Measurements from ENCODE around the gene PITPNM3. TPM values are rescaled to one million over a fixed set of nuclear protein-coding genes. Genes with fewer than 3 reads are reported as not detected.
A peak's percentile ranks its signal among the peaks of the same experiment; 100 is the strongest.

The PITPNM3 gene
- total RNA-seq, 2 experiments from 2014 or later = 0.87 to 0.92 TPM

DNA sequence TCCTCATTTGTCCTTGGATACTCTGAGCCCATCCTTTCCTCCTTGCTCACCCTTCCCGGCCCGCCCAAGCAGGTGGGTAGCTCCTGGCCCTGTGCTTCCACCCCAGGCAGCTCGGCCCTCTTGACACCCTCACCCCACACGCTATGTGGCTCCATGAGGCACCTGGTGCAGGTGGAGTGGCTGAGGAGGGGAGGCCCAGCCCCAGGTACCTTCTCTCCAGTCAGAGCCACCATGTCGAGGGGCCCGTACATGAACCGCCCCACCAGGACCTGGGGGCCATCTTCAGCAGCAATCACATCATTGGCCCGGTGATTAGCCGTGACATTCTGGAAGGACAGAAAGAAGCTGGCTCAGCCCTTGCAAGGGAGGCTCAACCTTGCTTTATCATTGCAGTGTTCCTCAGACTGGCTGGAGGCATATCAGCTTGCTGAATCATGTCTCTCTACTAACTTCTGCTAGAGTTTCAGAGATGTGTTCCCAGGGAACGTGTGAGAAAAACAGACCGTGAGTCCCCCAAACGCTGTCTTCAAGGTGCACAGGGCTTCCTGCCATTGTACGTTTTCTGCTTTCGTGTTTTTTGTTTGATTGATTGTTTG is 91.8 kb downstream of the PITPNM3 start:
- DNase-seq = no peak
- intact Hi-C loops (cut with micrococcal nuclease) = no loop called here
- ChIA-PET POLR2A (no interaction called here), CTCF (interaction anchor here (1.1 kb wide), 1 partner anchor 9 kb away, joined by 3 read pairs; no protein-coding TSS in a partner anchor)
- Mint-ChIP-seq H3K4me1 (ENCODE audit: low read depth) (peaks cover 15% of the 10 kb centered on the region), H3K27ac (no peak overlapping the region), H3K9me3 (no peaks in the 10 kb centered on the region), H3K36me3 (ENCODE audit: low read depth) (no peaks in the 10 kb centered on the region), H3K4me3 (no peak overlapping the region), H3K27me3 (no peaks in the 10 kb centered on the region)
- TF ChIP-seq, protein P1, sequence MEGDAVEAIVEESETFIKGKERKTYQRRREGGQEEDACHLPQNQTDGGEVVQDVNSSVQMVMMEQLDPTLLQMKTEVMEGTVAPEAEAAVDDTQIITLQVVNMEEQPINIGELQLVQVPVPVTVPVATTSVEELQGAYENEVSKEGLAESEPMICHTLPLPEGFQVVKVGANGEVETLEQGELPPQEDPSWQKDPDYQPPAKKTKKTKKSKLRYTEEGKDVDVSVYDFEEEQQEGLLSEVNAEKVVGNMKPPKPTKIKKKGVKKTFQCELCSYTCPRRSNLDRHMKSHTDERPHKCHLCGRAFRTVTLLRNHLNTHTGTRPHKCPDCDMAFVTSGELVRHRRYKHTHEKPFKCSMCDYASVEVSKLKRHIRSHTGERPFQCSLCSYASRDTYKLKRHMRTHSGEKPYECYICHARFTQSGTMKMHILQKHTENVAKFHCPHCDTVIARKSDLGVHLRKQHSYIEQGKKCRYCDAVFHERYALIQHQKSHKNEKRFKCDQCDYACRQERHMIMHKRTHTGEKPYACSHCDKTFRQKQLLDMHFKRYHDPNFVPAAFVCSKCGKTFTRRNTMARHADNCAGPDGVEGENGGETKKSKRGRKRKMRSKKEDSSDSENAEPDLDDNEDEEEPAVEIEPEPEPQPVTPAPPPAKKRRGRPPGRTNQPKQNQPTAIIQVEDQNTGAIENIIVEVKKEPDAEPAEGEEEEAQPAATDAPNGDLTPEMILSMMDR (IDR thresholded peaks at IDR 0.05) = no peak
- ATAC-seq = no peak

DNA sequence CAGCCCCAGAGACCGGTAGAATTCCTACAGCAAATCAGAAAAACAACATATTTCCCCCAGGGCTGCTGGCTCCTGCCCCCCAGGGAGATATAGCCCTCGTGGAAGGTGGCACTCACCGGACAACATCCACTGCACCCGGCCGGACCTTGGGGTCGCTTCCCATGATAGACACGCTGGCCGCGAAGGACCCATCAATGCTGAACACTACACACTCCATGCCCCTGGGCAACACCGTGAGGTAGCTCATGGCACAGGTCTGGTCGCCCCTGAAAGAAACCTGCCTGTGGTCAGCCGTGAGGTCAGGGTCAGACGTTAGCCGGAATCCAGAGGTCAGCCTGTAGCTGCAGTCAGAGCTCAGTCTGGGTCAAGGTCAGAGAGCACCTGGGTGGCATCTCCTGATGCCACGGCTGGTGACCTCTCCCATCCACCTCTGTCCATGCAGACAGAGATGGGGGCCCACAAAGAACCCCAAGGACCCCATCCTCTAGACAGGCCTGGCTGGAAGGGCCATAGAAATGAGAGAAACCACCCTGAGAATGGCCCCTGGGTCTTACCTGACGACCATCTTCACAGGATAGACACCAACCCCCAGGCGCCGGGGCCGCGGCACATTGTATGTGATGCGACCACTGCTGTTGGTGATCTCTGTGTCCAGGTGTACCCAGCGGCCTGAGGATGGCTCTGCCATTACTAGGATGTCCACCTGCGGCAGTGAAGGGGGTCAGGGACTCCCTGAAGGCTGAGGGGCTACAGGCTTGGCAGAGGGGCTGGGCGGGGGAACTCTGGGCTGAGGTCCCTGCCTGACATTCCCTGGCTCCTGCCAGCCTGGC is 92.5 kb downstream of the PITPNM3 start:
- POLR2A ChIA-PET = interaction anchor here (1.3 kb wide), 1 partner anchor 19 kb away, joined by 3 read pairs; the partner anchor contains the start of gene PIMREG

DNA sequence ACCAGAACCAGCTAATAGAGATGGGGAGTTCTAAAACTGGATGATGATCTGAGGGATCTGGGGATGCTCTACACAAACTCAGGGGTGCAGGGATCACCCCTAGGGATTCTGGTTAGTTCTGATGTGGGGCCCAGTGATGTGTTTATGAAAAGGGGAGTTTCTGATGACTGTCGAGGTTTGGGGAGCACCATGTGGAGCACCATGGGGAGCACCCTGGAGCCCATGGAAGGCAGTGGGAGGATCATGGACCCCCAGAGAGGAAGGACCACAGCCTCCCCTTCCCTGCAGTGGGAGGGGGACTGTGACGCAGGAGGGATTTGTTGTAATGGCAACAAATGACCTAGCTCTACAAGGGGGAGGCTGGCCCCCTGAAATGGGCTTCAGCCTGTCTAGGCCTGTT is 93.7 kb downstream of the PITPNM3 start:
- ChIA-PET CTCF (interaction anchor here (1.4 to 1.8 kb wide), 2 partner anchors 10 to 27 kb away, joined by 5 to 7 read pairs; no protein-coding TSS in a partner anchor), POLR2A (interaction anchor here (1.3 kb wide), 1 partner anchor 18 kb away, joined by 3 read pairs; the partner anchor contains the start of gene PIMREG)
- no peak for DNase-seq
- no peak overlapping the region for H3K4me3 Mint-ChIP-seq
- peaks cover 15% of the 10 kb centered on the region for H3K4me1 Mint-ChIP-seq (ENCODE audit: low read depth)
- TF ChIP-seq, protein P1 (IDR thresholded peaks at IDR 0.05) = no peak
- no peak overlapping the region for H3K27ac Mint-ChIP-seq
- H3K9me3 Mint-ChIP-seq = no peaks in the 10 kb centered on the region
- no peaks in the 10 kb centered on the region for H3K27me3 Mint-ChIP-seq
- H3K36me3 Mint-ChIP-seq (ENCODE audit: low read depth) = no peaks in the 10 kb centered on the region
- intact Hi-C loops (cut with micrococcal nuclease) = no loop called here
- ATAC-seq = no peak

More for the DNA sequence above, 92.5 kb downstream of the PITPNM3 start:
- ATAC-seq (no peak), DNase-seq (no peak)
- H3K27me3 Mint-ChIP-seq = no peaks in the 10 kb centered on the region
- no peaks in the 10 kb centered on the region for H3K36me3 Mint-ChIP-seq (ENCODE audit: low read depth)
- H3K4me3 Mint-ChIP-seq = no peak overlapping the region
- H3K9me3 Mint-ChIP-seq = no peaks in the 10 kb centered on the region
- H3K4me1 Mint-ChIP-seq (ENCODE audit: low read depth) = peaks cover 15% of the 10 kb centered on the region
- TF ChIP-seq, protein P1 (IDR thresholded peaks at IDR 0.05) = no peak
- no peak overlapping the region for H3K27ac Mint-ChIP-seq
- intact Hi-C loops (cut with micrococcal nuclease) = no loop called here
- CTCF ChIA-PET = interaction anchor here (1.4 to 1.8 kb wide), 2 partner anchors 9 to 28 kb away, joined by 5 to 7 read pairs; no protein-coding TSS in a partner anchor

DNA sequence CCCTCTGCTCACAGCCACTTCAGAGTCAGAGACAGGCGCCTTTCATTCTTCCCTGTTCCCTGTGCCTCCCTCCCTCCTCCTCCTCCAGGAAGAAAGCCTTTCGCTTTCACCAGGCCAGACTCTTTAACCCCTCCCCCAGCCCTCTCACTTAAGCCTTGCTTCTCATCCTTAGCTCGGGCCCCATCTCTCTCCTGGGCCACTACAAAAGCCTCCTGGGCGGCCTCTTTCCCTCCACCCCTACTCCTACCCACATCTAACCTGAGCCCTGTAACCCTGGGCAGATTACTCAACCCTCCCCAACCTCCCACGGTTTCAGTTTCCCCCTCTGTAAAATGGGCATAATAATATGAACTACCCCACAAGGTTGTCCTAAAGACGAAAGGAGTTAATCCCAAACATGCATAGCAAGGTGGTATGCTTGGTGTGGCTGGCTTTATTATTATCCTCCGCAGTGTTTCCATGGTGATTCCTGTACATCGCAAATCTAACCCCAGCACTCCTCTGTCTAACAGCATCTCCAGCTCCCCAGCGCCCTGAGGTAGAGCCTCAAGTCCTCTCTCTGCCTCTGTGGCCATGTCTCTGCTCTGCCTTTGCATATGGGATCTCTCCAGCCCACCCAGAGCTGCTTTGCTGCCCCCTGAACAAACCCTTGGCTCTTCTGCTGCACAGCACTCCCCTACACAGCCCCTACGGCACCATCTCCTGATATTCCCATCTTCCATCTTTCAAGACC is 94.4 kb downstream of the PITPNM3 start:
- intact Hi-C loops (cut with micrococcal nuclease) = no loop called here
- peaks cover 18% of the 10 kb centered on the region for H3K4me1 Mint-ChIP-seq (ENCODE audit: low read depth)
- H3K4me3 Mint-ChIP-seq = no peak overlapping the region
- ChIA-PET POLR2A (no interaction called here), CTCF (no interaction called here)
- peak; percentile 93 for ATAC-seq
- H3K36me3 Mint-ChIP-seq (ENCODE audit: low read depth) = no peaks in the 10 kb centered on the region
- H3K27ac Mint-ChIP-seq = no peak overlapping the region
- no peaks in the 10 kb centered on the region for H3K27me3 Mint-ChIP-seq
- DNase-seq = peak; percentile 57
- H3K9me3 Mint-ChIP-seq = no peaks in the 10 kb centered on the region
- TF ChIP-seq, protein P1 (IDR thresholded peaks at IDR 0.05) = no peak
